GM19455 (cell line): ENCODE results near the gene SZT2.

Experiments used
- ATAC-seq: cut with Tn5 transposase; IDR thresholded peaks from one replicate; pipeline ENCODE4 v1.9.1; 2021; ENCODE audit not compliant: unreplicated experiment

SZT2 gene

GRCh38 chr1:43422995-43423671, 33.4 kb downstream of the SZT2 start:
- no peak for ATAC-seq

GRCh38 chr1:43423672-43424550, 34.2 kb downstream of the SZT2 start:
- no peak for ATAC-seq

- no peak for ATAC-seq
Measured at GRCh38 chr1:43425045-43425444, 35.3 kb downstream of the SZT2 start.

- ATAC-seq, result no peak
Measured at GRCh38 chr1:43426221-43426620, 36.5 kb downstream of the SZT2 start.

- no peak for ATAC-seq
Measured at GRCh38 chr1:43427524-43427923, 37.8 kb downstream of the SZT2 start.

- no peak for ATAC-seq
Measured at GRCh38 chr1:43427941-43428340, 38.2 kb downstream of the SZT2 start.

GRCh38 chr1:43430831-43431230, 41.1 kb downstream of the SZT2 start:
- ATAC-seq, result no peak

- no peak for ATAC-seq
Measured at GRCh38 chr1:43431676-43432075, 42.0 kb downstream of the SZT2 start.

GRCh38 chr1:43432171-43432860, 42.6 kb downstream of the SZT2 start:
- ATAC-seq, result no peak

- no peak for ATAC-seq
Measured at GRCh38 chr1:43432907-43433306, 43.2 kb downstream of the SZT2 start.

- ATAC-seq, result no peak
Measured at GRCh38 chr1:43434256-43434655, 44.6 kb downstream of the SZT2 start.

- no peak for ATAC-seq
Measured at GRCh38 chr1:43435146-43436145, 45.7 kb downstream of the SZT2 start.

GRCh38 chr1:43436371-43436770, 46.7 kb downstream of the SZT2 start:
- no peak for ATAC-seq

- ATAC-seq, result no peak
Measured at GRCh38 chr1:43437031-43437973, 47.6 kb downstream of the SZT2 start.

- ATAC-seq, result no peak
Measured at GRCh38 chr1:43438006-43438405, 48.3 kb downstream of the SZT2 start.

- ATAC-seq, result no peak
Measured at GRCh38 chr1:43438576-43438952, 48.9 kb downstream of the SZT2 start.

- no peak for ATAC-seq
Measured at GRCh38 chr1:43438953-43439581, 49.4 kb downstream of the SZT2 start.

- no peak for ATAC-seq
Measured at GRCh38 chr1:43439781-43440180, 50.1 kb downstream of the SZT2 start.

GRCh38 chr1:43440358-43440757, 50.7 kb downstream of the SZT2 start:
- no peak for ATAC-seq
